Tibial nerve (tissue), 3 donors: Measurements from ENCODE around the gene TTC33.

ENCODE experiments used
- CTCF ChIP-seq, 5 experiments: fragments of 200-600 bp in 3 of 5; fragments of 450-650 bp in 2 of 5; sonication (generic) in 3 of 5; IDR thresholded peaks; one replicate each; pipeline ENCODE4 v1.5.1; 2016 to 2019; ENCODE audit warnings: antibody characterized with exemption in 5 of 5, mild to moderate bottlenecking in 3 of 5, moderate library complexity in 2 of 5
- POLR2A ChIP-seq, 2 donors: fragments of 450-650 bp; IDR thresholded peaks; one replicate each; pipeline ENCODE4 v1.6.1; 2017; ENCODE audit warnings: antibody characterized with exemption in 2 of 2, mild to moderate bottlenecking in 2 of 2, moderate library complexity in 2 of 2

- peak; percentile 69 to 86 (median 81) for TF ChIP-seq CTCF (IDR thresholded peaks at IDR 0.05)
- peak; percentile 24 to 76 for TF ChIP-seq POLR2A (IDR thresholded peaks at IDR 0.05)
Measured at GRCh38 chr5:40755407-40756365, at the start of gene TTC33.
